Neural cell (in vitro differentiated cells): ENCODE measurements around the gene CSH1. TPM values are rescaled to one million over a fixed set of nuclear protein-coding genes. Genes with fewer than 3 reads are reported as not detected.

Source experiments
- H2AFZ ChIP-seq: fragments of 200-600, 300-800 bp; sonication (generic), shearing (Covaris generic); 2 replicates; pipeline ENCODE4 v1.6.0; 2014; ENCODE audit warnings: low read depth, mild to moderate bottlenecking, antibody characterized with exemption, low read length, moderate library complexity
- H3F3A ChIP-seq: fragments of 200-600 bp; shearing (Covaris generic); 2 replicates; pipeline ENCODE4 v1.6.1; 2016; ENCODE audit warnings: mild to moderate bottlenecking, moderate library complexity, mixed read lengths, antibody characterized with exemption, low read length; ENCODE audit not compliant: insufficient read depth, poor library complexity, severe bottlenecking
- H3K27ac ChIP-seq: fragments of 200-600, 300-800 bp; sonication (generic), shearing (Covaris generic); 2 replicates; pipeline ENCODE4 v1.5.1; 2014; ENCODE audit warnings: mild to moderate bottlenecking, low read length, moderate library complexity
- H3K27me3 ChIP-seq: fragments of 300-800, 200-600 bp; sonication (generic), shearing (Covaris generic); 2 replicates; pipeline ENCODE4 v1.6.0; 2014; ENCODE audit warnings: mild to moderate bottlenecking, low read depth, low read length, moderate library complexity; ENCODE audit not compliant: insufficient read depth
- H3K36me3 ChIP-seq: fragments of 300-800, 200-600 bp; sonication (generic), shearing (Covaris generic); 2 replicates; pipeline ENCODE4 v1.5.1; 2014; ENCODE audit warnings: mild to moderate bottlenecking, antibody characterized with exemption, low read length, moderate library complexity; ENCODE audit not compliant: insufficient read depth
- H3K4me2 ChIP-seq: fragments of 300-800, 200-600 bp; sonication (generic), shearing (Covaris generic); 2 replicates; pipeline ENCODE4 v1.6.0; 2014; ENCODE audit warnings: mild to moderate bottlenecking, low read length
- H3K4me3 ChIP-seq: fragments of 300-800, 200-600 bp; sonication (generic), shearing (Covaris generic); 2 replicates; pipeline ENCODE4 v1.5.1; 2014; ENCODE audit warnings: mild to moderate bottlenecking, low read length, moderate library complexity
- H3K79me2 ChIP-seq: fragments of 200-600 bp; shearing (Covaris generic); replicated peaks from 2 replicates; pipeline ENCODE4 v1.6.0; 2014; ENCODE audit warnings: mild to moderate bottlenecking, low read length, moderate library complexity; ENCODE audit not compliant: insufficient read depth
- H3K9ac ChIP-seq: fragments of 300-800, 200-600 bp; sonication (generic), shearing (Covaris generic); 2 replicates; pipeline ENCODE4 v1.6.1; 2016; ENCODE audit warnings: mild to moderate bottlenecking, low read length, mixed read lengths
- H3K9me2 ChIP-seq: fragments of 200-600 bp; shearing (Covaris generic); 2 replicates; pipeline ENCODE4 v1.6.1; 2016; ENCODE audit warnings: mild to moderate bottlenecking, low read length, mixed read lengths; ENCODE audit not compliant: insufficient read depth
- H3K9me3 ChIP-seq: fragments of 200-600, 300-800 bp; sonication (generic), shearing (Covaris generic); 2 replicates; pipeline ENCODE4 v1.6.1; 2016; ENCODE audit warnings: mild to moderate bottlenecking, mixed run types, low read length, moderate library complexity, mixed read lengths
- H4K20me1 ChIP-seq: fragments of 200-600 bp; shearing (Covaris generic); 2 replicates; pipeline ENCODE4 v1.6.1; 2016; ENCODE audit warnings: mild to moderate bottlenecking, mixed run types; ENCODE audit not compliant: insufficient read depth
- CTCF ChIP-seq: fragments of 450-650 bp; IDR thresholded peaks from 2 replicates; pipeline ENCODE4 v1.5.1; 2014; ENCODE audit warnings: antibody characterized with exemption, mild to moderate bottlenecking, moderate library complexity; ENCODE audit not compliant: poor library complexity, severe bottlenecking
- EP300 ChIP-seq: fragments of 450-650 bp; conservative IDR thresholded peaks from 2 replicates; pipeline ENCODE4 v1.6.1; 2014; ENCODE audit warnings: antibody characterized with exemption, mild to moderate bottlenecking, moderate library complexity; ENCODE audit not compliant: poor library complexity, severe bottlenecking
- EZH2 ChIP-seq: fragments of 200-600, 300-800 bp; shearing (Covaris generic), sonication (generic); IDR thresholded peaks from 2 replicates; pipeline ENCODE4 v1.6.1; 2014; ENCODE audit warnings: antibody characterized with exemption, low read length, borderline replicate concordance, mild to moderate bottlenecking; ENCODE audit not compliant: insufficient read depth, poor library complexity, severe bottlenecking
- MXI1 ChIP-seq: fragments of 450-650 bp; conservative IDR thresholded peaks from 2 replicates; pipeline ENCODE4 v1.6.1; 2014; ENCODE audit warnings: antibody characterized with exemption, mild to moderate bottlenecking; ENCODE audit not compliant: poor library complexity, severe bottlenecking
- POLR2AphosphoS5 ChIP-seq: IDR thresholded peaks from 2 replicates; pipeline ENCODE4 v1.6.1; 2012
- RAD21 ChIP-seq: fragments of 450-650 bp; conservative IDR thresholded peaks from 2 replicates; pipeline ENCODE4 v1.6.1; 2014; ENCODE audit warnings: antibody characterized with exemption, mild to moderate bottlenecking, moderate library complexity
- REST ChIP-seq: IDR thresholded peaks from 2 replicates; pipeline ENCODE4 v1.6.1; 2012; ENCODE audit warnings: borderline replicate concordance
- SMC3 ChIP-seq: fragments of 450-650 bp; conservative IDR thresholded peaks from 2 replicates; pipeline ENCODE4 v1.6.1; 2014; ENCODE audit warnings: antibody characterized with exemption, mild to moderate bottlenecking, moderate library complexity; ENCODE audit not compliant: poor library complexity
- TAF1 ChIP-seq: IDR thresholded peaks from 2 replicates; pipeline ENCODE4 v1.6.1; 2012; ENCODE audit warnings: low read depth
- polyA plus RNA-seq: library from polyadenylated mRNA; depleted of rRNA; stranded (reverse); fragments of >200 nt; gene quantifications from 2 replicates; pipeline ENCODE4 v1.2.3, GENCODE V29; 2014

Gene CSH1
- polyA plus RNA-seq, 1 donor from 2014 or later, result not detected

- Histone ChIP-seq H3K4me2 (no peak overlapping the region), H3K9me2 (no peaks in the 10 kb centered on the region), H2AFZ (no peak overlapping the region), H3K9ac (no peak overlapping the region), H3K79me2 (no peaks in the 10 kb centered on the region), H3F3A (no peaks in the 10 kb centered on the region), H3K4me3 (no peak overlapping the region), H3K27me3 (no peaks in the 10 kb centered on the region), H3K27ac (no peak overlapping the region), H3K9me3 (peaks cover 3% of the 10 kb centered on the region), H4K20me1 (no peaks in the 10 kb centered on the region), H3K36me3 (no peaks in the 10 kb centered on the region)
- TF ChIP-seq MXI1 (no peak), POLR2AphosphoS5 (no peak), EZH2 (no peak), SMC3 (no peak), TAF1 (no peak), CTCF (no peak), EP300 (no peak), REST (no peak)
Observed at GRCh38 chr17:63944736-63945499, 48.5 kb upstream of the CSH1 start.

GRCh38 chr17:63943745-63944144, 47.4 kb upstream of the CSH1 start:
- peaks cover 3% of the 10 kb centered on the region for H3K9me3 ChIP-seq

More at GRCh38 chr17:63943745-63944144, 47.4 kb upstream of the CSH1 start:
- Histone ChIP-seq H3K27me3 (no peaks in the 10 kb centered on the region), H3K9ac (no peak overlapping the region), H3K4me3 (no peak overlapping the region), H2AFZ (no peak overlapping the region), H4K20me1 (no peaks in the 10 kb centered on the region), H3K36me3 (no peaks in the 10 kb centered on the region), H3K27ac (no peak overlapping the region), H3K4me2 (no peak overlapping the region), H3F3A (no peaks in the 10 kb centered on the region), H3K9me2 (no peaks in the 10 kb centered on the region), H3K79me2 (no peaks in the 10 kb centered on the region)
- TF ChIP-seq REST (no peak), RAD21 (no peak), EZH2 (no peak), TAF1 (no peak)
